Hindlimb muscle (tissue), 1 donor: ENCODE data around the gene MTFR1L. TPM values are rescaled to one million over a fixed set of nuclear protein-coding genes. Genes with fewer than 3 reads are reported as not detected.

Experiments
- DNase-seq: peaks from one replicate; pipeline ENCODE4 v3.0.0-alpha.2; 2013
- polyA plus RNA-seq: library from polyadenylated mRNA; unstranded; fragments of 120-200 nt; gene quantifications from one replicate; pipeline ENCODE4 v1.2.1, GENCODE V29; 2013; ENCODE audit not compliant: insufficient read length

MTFR1L gene
- polyA plus RNA-seq, 1 donor: 70.6 TPM

DNA sequence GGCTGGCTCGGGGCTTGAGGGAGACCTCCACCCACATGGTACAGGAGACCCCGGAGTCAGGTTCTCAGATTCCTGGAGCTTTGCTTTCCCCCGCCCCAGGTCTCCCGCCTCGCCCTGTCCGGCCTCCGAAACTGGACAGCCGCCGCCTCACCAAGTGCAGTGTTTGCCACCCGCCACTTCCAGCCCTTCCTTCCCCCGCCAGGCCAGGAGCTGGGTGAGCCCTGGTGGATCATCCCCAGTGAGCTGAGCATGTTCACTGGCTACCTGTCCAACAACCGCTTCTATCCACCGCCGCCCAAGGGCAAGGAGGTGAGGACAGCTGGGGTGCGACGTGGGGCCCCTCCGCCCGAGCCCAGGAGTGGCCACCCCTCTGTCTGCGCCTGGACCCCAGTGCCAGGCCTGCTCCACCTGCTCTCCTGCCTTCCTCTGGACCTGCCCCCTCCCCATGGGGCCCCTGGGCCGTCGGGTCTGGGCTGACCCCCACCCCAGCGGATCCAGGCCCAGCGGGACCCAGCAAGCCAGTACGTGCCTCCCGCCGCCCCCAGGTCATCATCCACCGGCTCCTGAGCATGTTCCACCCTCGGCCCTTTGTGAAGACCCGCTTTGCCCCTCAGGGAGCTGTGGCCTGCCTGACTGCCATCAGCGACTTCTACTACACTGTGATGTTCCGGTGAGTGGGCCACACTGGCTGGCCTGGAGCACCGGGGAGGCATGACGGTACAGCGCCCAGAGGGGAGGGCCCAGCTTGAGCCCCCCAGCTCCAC, 11.1 kb upstream of the MTFR1L start:
- DNase-seq: no peak

GRCh38 chr1:25809283-25809926, 10.3 kb upstream of the MTFR1L start:
- DNase-seq: no peak

DNA sequence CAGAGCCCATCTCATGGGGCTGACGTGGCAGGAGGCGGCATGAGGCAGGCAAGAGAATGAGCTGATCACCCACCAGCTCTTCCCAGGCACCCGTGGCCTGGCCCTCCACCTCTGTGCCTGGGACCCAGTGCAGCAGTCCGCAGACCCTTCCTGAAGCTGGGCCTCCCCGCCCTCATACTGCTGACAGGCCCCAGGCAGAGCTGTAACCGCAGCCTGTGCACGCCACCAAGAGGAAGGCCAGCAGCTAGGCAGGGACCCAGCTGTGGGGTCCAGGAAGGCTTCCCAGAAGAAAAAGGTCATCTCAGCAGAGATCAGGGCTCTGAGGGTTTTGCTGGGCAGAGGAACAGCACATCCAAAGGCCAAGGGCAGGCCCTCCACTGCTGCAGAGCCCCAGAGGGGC, 9.8 kb upstream of the MTFR1L start:
- DNase-seq: no peak

GRCh38 chr1:25810341-25811299, 9.1 kb upstream of the MTFR1L start:
- DNase-seq: peak; percentile 60

DNA sequence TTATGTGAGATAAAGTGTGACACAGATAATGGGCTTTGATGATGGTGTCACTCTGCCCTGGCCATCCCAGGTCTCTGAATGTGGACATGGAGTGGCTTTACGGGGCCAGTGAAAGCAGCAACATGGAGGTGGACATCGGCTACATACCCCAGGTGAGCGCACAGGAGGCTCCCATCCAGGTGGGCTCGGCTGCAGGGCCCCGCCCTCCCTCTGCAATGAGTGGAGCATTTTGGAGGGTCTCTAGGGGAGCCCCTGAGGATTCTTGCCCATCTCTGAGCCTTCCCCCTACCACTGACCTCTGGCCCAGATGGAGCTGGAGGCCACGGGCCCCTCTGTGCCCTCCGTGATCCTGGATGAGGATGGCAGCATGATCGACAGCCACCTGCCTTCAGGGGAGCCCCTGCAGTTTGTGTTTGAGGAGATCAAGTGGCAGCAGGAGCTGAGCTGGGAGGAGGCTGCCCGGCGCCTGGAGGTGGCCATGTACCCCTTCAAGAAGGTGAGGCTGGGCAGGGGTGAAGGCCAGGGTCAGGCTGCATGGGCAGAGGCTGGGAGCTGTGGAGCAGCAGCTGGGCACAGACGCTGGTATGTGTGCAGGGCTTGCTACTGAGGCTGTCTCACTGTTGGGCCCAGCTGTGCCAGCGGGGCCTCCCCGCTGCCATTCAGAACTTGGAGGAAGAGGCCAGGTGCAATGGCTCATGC, 8.2 kb upstream of the MTFR1L start:
- no peak for DNase-seq

DNA sequence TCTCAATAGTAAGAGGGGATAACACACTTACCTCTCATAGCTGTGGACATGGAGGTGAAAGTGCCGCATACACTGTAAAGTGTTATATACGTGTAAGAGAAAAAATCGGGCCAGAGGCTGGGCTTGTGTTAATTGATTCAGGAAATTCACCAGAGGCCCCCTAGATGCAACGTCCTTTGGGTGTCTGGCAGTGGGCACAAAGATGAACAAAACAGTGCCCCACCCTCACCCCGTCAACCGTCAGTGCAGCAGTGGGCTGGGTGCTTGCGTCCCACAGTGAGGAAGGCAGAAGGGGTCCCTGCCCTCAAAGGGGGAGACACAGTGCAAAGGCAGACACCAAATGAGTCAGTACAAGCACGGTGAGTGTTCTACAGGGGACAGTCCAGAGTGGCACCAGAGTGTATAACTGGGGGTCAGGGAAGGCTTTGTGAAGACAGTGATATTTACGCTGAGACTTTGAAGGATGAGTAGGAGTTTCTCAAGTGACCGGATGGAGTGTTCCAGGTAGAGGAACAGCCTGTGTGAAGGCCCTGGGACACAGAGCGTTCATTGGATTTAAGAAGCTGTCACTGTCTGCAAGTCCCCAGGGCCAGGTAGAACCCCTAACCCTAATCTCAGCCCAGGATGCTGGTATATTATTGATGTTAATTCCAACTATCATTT, 6.6 kb upstream of the MTFR1L start:
- no peak for DNase-seq

- DNase-seq: no peak
These were observed 5.9 kb upstream of the MTFR1L start for GRCh38 chr1:25813734-25814471.

- no peak for DNase-seq
These were observed 5.1 kb upstream of the MTFR1L start for GRCh38 chr1:25814549-25815087.

DNA sequence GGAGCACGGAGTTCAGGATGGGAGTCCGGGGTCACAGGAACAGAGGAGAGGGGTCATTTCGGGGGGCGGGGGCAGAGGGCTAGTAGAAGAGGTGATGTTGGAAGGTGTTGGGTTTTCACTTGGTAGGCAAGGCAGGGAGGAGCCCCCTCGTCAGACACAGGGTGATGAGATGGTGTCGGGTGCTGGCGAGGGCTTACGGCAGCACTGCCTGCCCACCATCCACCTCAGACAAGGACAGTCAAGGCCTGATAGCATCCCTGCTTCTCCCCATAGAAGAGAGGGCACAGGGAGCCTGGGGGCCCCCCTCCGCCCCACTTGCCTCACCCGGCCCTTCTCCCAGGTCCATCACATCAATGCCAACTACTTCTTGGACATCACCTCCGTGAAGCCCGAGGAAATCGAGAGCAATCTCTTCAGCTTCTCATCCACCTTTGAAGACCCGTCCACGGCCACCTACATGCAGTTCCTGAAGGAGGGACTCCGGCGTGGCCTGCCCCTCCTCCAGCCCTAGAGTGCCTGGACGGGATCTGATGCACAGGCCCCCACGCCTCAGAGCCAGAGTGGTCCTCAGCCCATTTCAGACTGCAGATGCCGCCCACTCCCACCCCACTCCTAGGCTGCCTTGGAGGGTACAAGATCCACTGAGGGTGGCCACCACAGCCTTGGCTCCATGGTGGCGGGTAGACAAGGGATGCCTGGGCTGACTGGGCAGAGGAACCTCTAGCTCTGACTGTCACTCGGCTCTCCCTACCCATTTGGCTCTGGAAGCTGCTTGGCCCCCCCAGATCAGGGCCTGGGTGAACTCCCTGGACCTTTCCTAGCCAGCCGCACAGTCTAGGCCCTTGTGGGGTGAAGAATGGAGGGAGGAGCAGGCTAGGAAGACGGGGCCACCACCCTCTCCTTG, 4.3 kb upstream of the MTFR1L start:
- DNase-seq: no peak

DNA sequence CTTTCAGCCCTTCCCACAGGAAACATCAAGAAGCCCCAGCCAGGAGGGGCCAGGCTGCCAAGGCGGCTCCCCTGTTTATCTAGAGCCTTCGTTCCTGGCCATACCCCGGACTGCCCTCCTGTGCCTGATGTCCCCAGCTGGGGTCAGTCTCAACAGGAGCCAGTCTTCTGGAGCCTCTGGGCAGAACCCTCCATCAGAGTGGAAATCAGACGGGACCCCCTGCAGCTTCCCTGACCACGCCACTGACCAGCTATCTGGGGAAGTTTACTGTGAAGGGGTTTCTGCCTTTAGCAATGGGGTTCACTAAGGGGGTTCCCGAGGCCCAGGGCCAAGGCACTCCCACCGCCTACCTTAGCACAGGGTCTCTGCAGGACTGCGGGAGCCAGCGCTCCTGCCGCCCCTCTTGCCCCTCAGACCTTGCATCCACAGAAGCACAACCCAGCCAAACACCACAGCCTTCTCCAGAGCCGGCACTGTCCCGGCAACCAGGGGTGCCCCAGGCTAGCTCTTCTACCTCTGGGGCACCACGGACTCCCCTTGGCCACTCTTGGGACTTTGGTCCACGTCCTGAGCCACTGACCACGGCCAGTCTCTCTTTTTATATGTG, 3.5 kb upstream of the MTFR1L start:
- no peak for DNase-seq

- no peak for DNase-seq
These were observed 1.8 kb upstream of the MTFR1L start for GRCh38 chr1:25817840-25818501.

- no peak for DNase-seq
These were observed 1.2 kb upstream of the MTFR1L start for GRCh38 chr1:25818569-25818968.

DNA sequence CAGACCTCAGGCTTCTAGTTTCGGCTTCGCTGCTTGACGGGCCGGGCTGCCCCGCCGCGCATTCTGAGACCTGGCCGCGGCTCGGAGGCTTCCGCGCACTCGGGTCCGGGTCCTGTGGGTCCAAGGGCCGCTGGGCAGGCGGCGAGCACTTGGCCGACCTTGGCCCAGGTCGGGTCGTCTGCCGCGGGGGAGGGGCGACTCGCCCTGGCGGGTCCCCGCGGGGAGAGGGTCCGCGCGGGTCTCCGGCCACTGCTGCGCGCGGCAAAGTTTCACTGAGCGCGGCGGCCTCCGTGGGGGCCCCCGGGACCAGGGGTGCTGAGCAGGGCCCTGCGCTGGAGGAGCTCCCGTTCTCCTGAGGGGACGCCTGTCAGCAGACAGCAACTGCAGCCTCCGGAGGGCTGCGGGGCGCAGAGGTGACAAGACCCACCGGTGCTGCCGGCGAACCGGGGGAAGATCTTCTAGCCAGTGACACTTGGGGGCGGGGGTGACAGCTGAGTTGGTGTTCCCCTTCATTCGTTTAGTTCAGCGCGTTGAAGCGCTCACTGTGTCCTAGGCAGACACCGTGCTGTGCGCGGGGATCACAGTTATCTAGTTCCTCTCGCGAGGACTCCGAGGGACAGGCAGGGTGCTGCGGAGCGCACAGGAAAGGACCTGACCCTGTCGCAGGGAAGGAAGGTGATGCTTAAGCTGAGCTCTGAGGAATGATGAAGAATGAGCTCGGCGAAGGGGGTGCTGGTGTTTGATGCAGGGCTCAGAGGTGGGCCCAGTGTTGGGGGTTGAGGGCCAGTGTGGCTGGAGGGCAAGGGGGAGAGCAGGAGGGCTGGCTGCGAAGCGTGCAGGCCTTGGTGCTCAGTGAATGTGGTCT, 725 bp downstream of the MTFR1L start:
- DNase-seq: no peak

- no peak for DNase-seq
These were observed 1.3 kb downstream of the MTFR1L start for GRCh38 chr1:25821112-25821476.

GRCh38 chr1:25821630-25822091, 1.9 kb downstream of the MTFR1L start:
- DNase-seq: no peak

- no peak for DNase-seq
These were observed 5.9 kb downstream of the MTFR1L start for GRCh38 chr1:25825605-25826004.

DNA sequence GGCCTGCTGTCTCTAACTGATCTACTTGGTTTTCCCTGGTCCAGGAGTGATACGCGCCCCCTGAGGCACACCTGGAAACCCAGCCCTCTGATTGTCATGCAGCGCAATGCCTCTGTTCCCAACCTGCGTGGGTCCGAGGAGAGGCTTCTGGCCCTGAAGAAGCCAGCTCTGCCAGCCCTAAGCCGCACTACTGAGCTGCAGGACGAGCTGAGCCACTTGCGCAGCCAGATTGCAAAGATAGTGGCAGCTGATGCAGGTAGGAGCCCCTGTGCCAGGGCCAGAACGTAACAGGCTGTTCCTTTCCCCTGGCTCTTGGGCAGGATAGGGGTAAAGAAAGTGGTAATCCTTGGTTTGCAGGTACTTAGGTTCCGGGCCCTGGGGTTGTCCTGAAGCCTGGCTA, 6.8 kb downstream of the MTFR1L start:
- DNase-seq: no peak

GRCh38 chr1:25828491-25828890, 8.7 kb downstream of the MTFR1L start:
- DNase-seq: no peak
